Cardiac fibroblast (primary cell): ENCODE data around the gene EXOC1.

Experiments used
- DNase-seq, 2 donors: peaks; one replicate each; pipeline versions ENCODE4 v3.0.0 to v3.0.0-alpha.2; 2010; ENCODE audit warnings: low read depth in 2 of 2
- H3K4me3 ChIP-seq, 2 donors: replicated peaks in 1 of 2; 1 replicate in 1 of 2; 2 replicates in 1 of 2; pipeline ENCODE4 v1.5.1; 2011; ENCODE audit warnings: low read depth in 2 of 2, low read length in 2 of 2, mild to moderate bottlenecking in 2 of 2, moderate library complexity in 1 of 2
- TF ChIP-seq, protein P1 (sequence below): IDR thresholded peaks from one replicate; pipeline ENCODE4 v1.5.1; 2011; ENCODE audit warnings: low read depth, mild to moderate bottlenecking, low read length, inconsistent platforms

The EXOC1 gene

DNA sequence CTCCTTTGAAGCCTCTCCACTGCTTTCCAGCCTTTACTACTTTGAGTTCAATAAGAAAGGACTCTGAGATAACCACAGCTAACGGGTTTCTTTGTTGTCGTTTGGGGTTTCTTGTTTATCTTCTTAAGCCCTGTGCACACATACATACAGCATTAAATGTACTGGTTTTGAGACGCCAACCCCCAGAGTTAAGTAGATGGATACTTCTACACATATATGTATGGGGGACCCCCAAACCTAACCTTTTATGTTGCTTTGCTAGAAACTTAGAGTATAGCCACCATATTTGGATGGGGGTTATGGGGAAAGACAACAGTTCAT is 96.0 kb downstream of the EXOC1 start:
- H3K4me3 ChIP-seq: peak overlapping the region; percentile 71 to 80
- DNase-seq: no peak
- TF ChIP-seq, protein P1, sequence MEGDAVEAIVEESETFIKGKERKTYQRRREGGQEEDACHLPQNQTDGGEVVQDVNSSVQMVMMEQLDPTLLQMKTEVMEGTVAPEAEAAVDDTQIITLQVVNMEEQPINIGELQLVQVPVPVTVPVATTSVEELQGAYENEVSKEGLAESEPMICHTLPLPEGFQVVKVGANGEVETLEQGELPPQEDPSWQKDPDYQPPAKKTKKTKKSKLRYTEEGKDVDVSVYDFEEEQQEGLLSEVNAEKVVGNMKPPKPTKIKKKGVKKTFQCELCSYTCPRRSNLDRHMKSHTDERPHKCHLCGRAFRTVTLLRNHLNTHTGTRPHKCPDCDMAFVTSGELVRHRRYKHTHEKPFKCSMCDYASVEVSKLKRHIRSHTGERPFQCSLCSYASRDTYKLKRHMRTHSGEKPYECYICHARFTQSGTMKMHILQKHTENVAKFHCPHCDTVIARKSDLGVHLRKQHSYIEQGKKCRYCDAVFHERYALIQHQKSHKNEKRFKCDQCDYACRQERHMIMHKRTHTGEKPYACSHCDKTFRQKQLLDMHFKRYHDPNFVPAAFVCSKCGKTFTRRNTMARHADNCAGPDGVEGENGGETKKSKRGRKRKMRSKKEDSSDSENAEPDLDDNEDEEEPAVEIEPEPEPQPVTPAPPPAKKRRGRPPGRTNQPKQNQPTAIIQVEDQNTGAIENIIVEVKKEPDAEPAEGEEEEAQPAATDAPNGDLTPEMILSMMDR: no peak

DNA sequence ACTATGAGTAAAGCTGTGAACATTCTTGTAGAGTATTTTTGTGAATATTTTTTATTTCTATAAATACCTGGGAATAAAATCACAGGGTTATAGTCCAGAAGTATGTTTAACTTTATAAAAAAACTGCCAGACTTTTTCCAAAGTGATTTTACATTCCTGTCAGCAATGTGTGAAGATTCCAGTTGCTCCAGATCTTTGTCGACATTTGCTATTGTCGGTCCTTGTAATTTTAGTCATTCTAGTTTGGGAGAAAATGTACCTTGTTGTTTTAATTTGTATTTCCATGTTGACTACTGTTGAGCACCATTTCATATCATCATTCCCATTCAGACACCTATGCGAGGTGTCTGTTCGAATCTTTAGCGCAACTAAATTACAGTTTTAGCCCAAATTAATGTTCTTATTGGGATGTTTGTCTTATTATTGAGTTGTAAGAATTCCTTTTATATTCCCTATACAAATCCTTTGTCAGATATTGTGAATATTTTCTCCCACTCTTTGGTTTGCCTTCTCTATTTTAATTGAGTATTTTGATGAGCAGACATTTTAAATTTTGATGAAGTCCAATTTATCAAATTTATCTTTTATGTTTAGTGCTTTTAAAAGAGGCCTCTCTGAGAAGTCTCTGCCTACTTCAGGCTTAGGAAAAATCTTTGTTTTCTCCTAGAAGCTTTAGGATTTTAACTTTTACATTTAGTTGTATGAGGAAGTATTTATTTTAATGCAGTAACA is 97.9 kb downstream of the EXOC1 start:
- no peak overlapping the region for H3K4me3 ChIP-seq
- TF ChIP-seq, protein P1: no peak
- no peak for DNase-seq
